OCI-LY7 (cell line): ENCODE data around the gene PSMA6. TPM values are rescaled to one million over a fixed set of nuclear protein-coding genes. Genes with fewer than 3 reads are reported as not detected.
A peak's percentile ranks its signal among the peaks of the same experiment; 100 is the strongest.

Experiments used
- BruUV-seq: library from RNA; stranded (reverse); fragments of 400-500 nt; replicated peaks from 2 replicates; lab custom pipeline; 2021; lab: Mats Ljungman, UMichigan
- CTCF ChIA-PET: fragments of 300-600 bp; sonication (Branson Sonifier 250); formaldehyde crosslinking; loops from one replicate; lab custom pipeline; 2022; ENCODE audit warnings: antibody characterized with exemption; ENCODE audit not compliant: unreplicated experiment; lab: Charles Lee
- POLR2A ChIA-PET: fragments of 300-600 bp; sonication (Branson Sonifier 250); formaldehyde crosslinking; loops from one replicate; lab custom pipeline; 2022; ENCODE audit warnings: antibody characterized with exemption; lab: Charles Lee
- DNase-seq: peaks from one replicate; pipeline ENCODE4 v3.0.0-alpha.2; 2015; ENCODE audit warnings: low spot score
- H2AFZ ChIP-seq: fragments of 200-600 bp; sonication (generic), shearing (Covaris generic); 2 replicates; pipeline ENCODE4 v1.6.1; 2014; ENCODE audit warnings: mild to moderate bottlenecking, antibody characterized with exemption, low read length, moderate library complexity
- H3K27ac ChIP-seq: fragments of 200-600 bp; sonication (generic); 2 replicates; pipeline ENCODE4 v1.5.1; 2014; ENCODE audit warnings: mixed run types, low read depth, mild to moderate bottlenecking, moderate library complexity, low read length, inconsistent platforms; ENCODE audit not compliant: poor library complexity, severe bottlenecking
- H3K36me3 ChIP-seq: fragments of 200-600 bp; sonication (generic); 2 replicates; pipeline ENCODE4 v1.6.1; 2014; ENCODE audit warnings: mild to moderate bottlenecking, antibody characterized with exemption, low read length, moderate library complexity, mixed read lengths; ENCODE audit not compliant: insufficient read depth
- H3K4me1 ChIP-seq: fragments of 200-600 bp; sonication (generic); 2 replicates; pipeline ENCODE4 v1.5.1; 2014; ENCODE audit warnings: mild to moderate bottlenecking, low read length; ENCODE audit not compliant: insufficient read depth, poor library complexity, severe bottlenecking
- H3K4me2 ChIP-seq: fragments of 200-600 bp; sonication (generic); 2 replicates; pipeline ENCODE4 v1.6.1; 2014; ENCODE audit warnings: mild to moderate bottlenecking, low read length
- H3K4me3 ChIP-seq: fragments of 200-600 bp; sonication (generic); 2 replicates; pipeline ENCODE4 v1.5.1; 2014; ENCODE audit warnings: mild to moderate bottlenecking, low read depth, low read length; ENCODE audit not compliant: poor library complexity, severe bottlenecking
- H3K79me2 ChIP-seq: fragments of 200-600 bp; sonication (generic); 2 replicates; pipeline ENCODE4 v1.6.1; 2016; ENCODE audit warnings: low read depth, mild to moderate bottlenecking, low read length, moderate library complexity, mixed read lengths; ENCODE audit not compliant: insufficient read depth
- H3K9me2 ChIP-seq: fragments of 200-600 bp; sonication (generic); 2 replicates; pipeline ENCODE4 v1.6.1; 2016; ENCODE audit warnings: mild to moderate bottlenecking, low read length, mixed read lengths; ENCODE audit not compliant: insufficient read depth
- H3K9me3 ChIP-seq: fragments of 200-600 bp; sonication (generic); 2 replicates; pipeline ENCODE4 v1.6.1; 2014; ENCODE audit warnings: mild to moderate bottlenecking, mixed run types, low read length, mixed read lengths
- H4K20me1 ChIP-seq: fragments of 200-600 bp; sonication (generic); 2 replicates; pipeline ENCODE4 v1.6.1; 2014; ENCODE audit warnings: mild to moderate bottlenecking, antibody characterized with exemption, low read length, moderate library complexity, mixed read lengths; ENCODE audit not compliant: insufficient read depth
- CTCF ChIP-seq: fragments of 200-600 bp; sonication (generic); conservative IDR thresholded peaks from 2 replicates; pipeline ENCODE4 v1.5.1; 2014; ENCODE audit warnings: mild to moderate bottlenecking, antibody characterized with exemption, low read length, moderate library complexity, mixed read lengths
- EZH2phosphoT487 ChIP-seq: fragments of 200-600 bp; sonication (generic); IDR thresholded peaks from 2 replicates; pipeline ENCODE4 v1.6.1; 2018; ENCODE audit warnings: low read depth, borderline replicate concordance, mild to moderate bottlenecking, mixed run types, antibody characterized with exemption, low read length, moderate library complexity, mixed read lengths
- intact Hi-C: fragments of 100-400 bp; cut with micrococcal nuclease; formaldehyde crosslinking; loops from one replicate; pipeline ENCODE4 v1.10.0; 2022; ENCODE audit not compliant: unreplicated experiment
- total RNA-seq, 2 experiments: library from RNA; depleted of rRNA in 1 of 2; stranded (reverse); fragments of >200 nt in 1 of 2; shearing (Covaris generic) in 1 of 2; gene quantifications; 2 replicates each; pipeline ENCODE4 v1.2.3, GENCODE V29; 2014 to 2022

The PSMA6 gene
- total RNA-seq, 2 experiments from 2014 or later: 216 to 267 TPM

- intact Hi-C loops: no loop called here
- Histone ChIP-seq H4K20me1 (no peaks in the 10 kb centered on the region), H3K9me2 (no peaks in the 10 kb centered on the region), H3K4me3 (no peak overlapping the region), H3K79me2 (no peaks in the 10 kb centered on the region), H3K27ac (no peak overlapping the region), H3K4me2 (no peak overlapping the region), H3K4me1 (peaks cover 12% of the 10 kb centered on the region), H3K36me3 (no peaks in the 10 kb centered on the region), H2AFZ (no peak overlapping the region), H3K9me3 (no peaks in the 10 kb centered on the region)
- BruUV-seq: no TSS peak
- no peak for TF ChIP-seq CTCF
- TF ChIP-seq EZH2phosphoT487: no peak
- ChIA-PET CTCF (no interaction called here), POLR2A (no interaction called here)
- no peak for DNase-seq
Observed at GRCh38 chr14:35341751-35342488, 49.7 kb downstream of the PSMA6 start.

GRCh38 chr14:35342489-35343010, 50.4 kb downstream of the PSMA6 start:
- H2AFZ ChIP-seq: no peak overlapping the region
- no peak for TF ChIP-seq EZH2phosphoT487
- TF ChIP-seq CTCF: no peak
- H3K4me3 ChIP-seq: no peak overlapping the region
- H3K4me2 ChIP-seq: no peak overlapping the region
- H3K79me2 ChIP-seq: no peaks in the 10 kb centered on the region
- H3K36me3 ChIP-seq: no peaks in the 10 kb centered on the region
- POLR2A ChIA-PET: no interaction called here
- intact Hi-C loops: no loop called here
- BruUV-seq: no TSS peak
- peaks cover 12% of the 10 kb centered on the region for H3K4me1 ChIP-seq
- CTCF ChIA-PET: no interaction called here
- DNase-seq: no peak
- no peaks in the 10 kb centered on the region for H3K9me2 ChIP-seq
- H4K20me1 ChIP-seq: no peaks in the 10 kb centered on the region
- no peaks in the 10 kb centered on the region for H3K9me3 ChIP-seq
- H3K27ac ChIP-seq: no peak overlapping the region

GRCh38 chr14:35343702-35344101, 51.5 kb downstream of the PSMA6 start:
- Histone ChIP-seq H3K9me3 (no peaks in the 10 kb centered on the region), H4K20me1 (no peaks in the 10 kb centered on the region), H3K4me1 (peaks cover 12% of the 10 kb centered on the region), H3K79me2 (no peaks in the 10 kb centered on the region), H3K9me2 (no peaks in the 10 kb centered on the region), H2AFZ (peak overlapping the region; percentile 36; the same call in 1 of the 2 replicates), H3K4me2 (no peak overlapping the region), H3K4me3 (no peak overlapping the region), H3K27ac (no peak overlapping the region), H3K36me3 (no peaks in the 10 kb centered on the region)
- TF ChIP-seq EZH2phosphoT487 (no peak), CTCF (no peak)
- POLR2A ChIA-PET: interaction anchor here (0.6 kb wide), 1 partner anchor 75 kb away, joined by 3 read pairs; no protein-coding TSS in a partner anchor
- DNase-seq: no peak
- intact Hi-C loops: no loop called here
- CTCF ChIA-PET: no interaction called here
- BruUV-seq: no TSS peak
